H1 (cell line): ENCODE measurements around the gene NSG2. TPM values are rescaled to one million over a fixed set of nuclear protein-coding genes. Genes with fewer than 3 reads are reported as not detected.

Source experiments
- CTCF ChIA-PET: fragments of 300-600 bp; sonication (Branson Sonifier 250); formaldehyde crosslinking; loops from one replicate; lab custom pipeline; 2021; ENCODE audit not compliant: partially characterized antibody; lab: Charles Lee
- POLR2A ChIA-PET: fragments of 300-600 bp; sonication (Branson Sonifier 250); formaldehyde crosslinking; loops from one replicate; lab custom pipeline; 2021; ENCODE audit warnings: inconsistent platforms; ENCODE audit not compliant: partially characterized antibody; lab: Charles Lee
- DNase-seq, 2 experiments: peaks; one replicate each; pipeline versions ENCODE4 v3.0.0 to v3.0.0-alpha.2; 2010 to 2022; ENCODE audit warnings: low spot score in 2 of 2, low read depth in 1 of 2, mixed read lengths in 1 of 2
- FAIRE-seq: peaks from 2 replicates; lab custom pipeline; 2011; peaks lifted over from hg19 to GRCh38; lab: Jason Lieb, UNC
- H2AFZ ChIP-seq: 2 replicates; pipeline ENCODE4 v1.8.1; 2012; ENCODE audit warnings: low read length, inconsistent platforms
- H2AK5ac ChIP-seq: 2 replicates; pipeline ENCODE4 v1.6.1; 2013; ENCODE audit warnings: low read depth, low read length
- H2BK120ac ChIP-seq: replicated peaks from 2 replicates; pipeline ENCODE3; 2013; ENCODE audit warnings: low read depth, low read length, inconsistent platforms
- H2BK12ac ChIP-seq: 2 replicates; pipeline ENCODE4 v1.6.1; 2013; ENCODE audit warnings: low read depth, low read length
- H2BK15ac ChIP-seq: 2 replicates; pipeline ENCODE4 v1.6.1; 2013; ENCODE audit warnings: low read length
- H2BK20ac ChIP-seq: 2 replicates; pipeline ENCODE4 v1.6.1; 2013; ENCODE audit warnings: low read length
- H2BK5ac ChIP-seq: 2 replicates; pipeline ENCODE4 v1.6.1; 2013; ENCODE audit warnings: low read depth, low read length
- H3K14ac ChIP-seq: 2 replicates; pipeline ENCODE4 v1.6.1; 2013; ENCODE audit warnings: inconsistent platforms; ENCODE audit not compliant: insufficient read length
- H3K18ac ChIP-seq: 2 replicates; pipeline ENCODE4 v1.6.1; 2013; ENCODE audit warnings: low read length; ENCODE audit errors: extremely low read depth
- H3K23ac ChIP-seq: 2 replicates; pipeline ENCODE4 v1.6.1; 2013; ENCODE audit warnings: inconsistent platforms; ENCODE audit not compliant: insufficient read length
- H3K23me2 ChIP-seq: 2 replicates; pipeline ENCODE4 v1.6.1; 2013; ENCODE audit warnings: low read depth, low read length
- H3K27ac ChIP-seq: 2 replicates; pipeline ENCODE4 v1.6.1; 2011; ENCODE audit warnings: low read depth, low read length, inconsistent platforms
- H3K27me3 ChIP-seq, 4 experiments: replicated peaks in 1 of 4; 1 replicate in 1 of 4; 2 replicates in 3 of 4; pipeline versions ENCODE4 v1.6.1 to v1.8.1; 2011 to 2013; ENCODE audit warnings: low read length in 3 of 4, mild to moderate bottlenecking in 3 of 4, inconsistent platforms in 2 of 4, mixed read lengths in 2 of 4, moderate library complexity in 1 of 4; ENCODE audit not compliant: control insufficient read depth in 3 of 4, insufficient read depth in 3 of 4; ENCODE audit errors: extremely low read depth in 1 of 4
- H3K36me3 ChIP-seq, 4 experiments: 2 replicates each; pipeline versions ENCODE4 v1.6.1 to v1.8.1; 2011 to 2013; ENCODE audit warnings: mild to moderate bottlenecking in 4 of 4, low read length in 3 of 4, moderate library complexity in 2 of 4, control low read depth in 1 of 4, inconsistent platforms in 1 of 4; ENCODE audit not compliant: insufficient read depth in 4 of 4, control insufficient read depth in 2 of 4
- H3K4ac ChIP-seq: replicated peaks from 2 replicates; pipeline ENCODE3; 2013; ENCODE audit warnings: low read length, low read depth, mixed read lengths, inconsistent platforms; ENCODE audit not compliant: insufficient read length
- H3K4me1 ChIP-seq, 4 experiments: replicated peaks in 1 of 4; 1 replicate in 1 of 4; 2 replicates in 3 of 4; pipeline versions ENCODE4 v1.6.1 to v1.8.1; 2011 to 2013; ENCODE audit warnings: low read length in 3 of 4, inconsistent platforms in 2 of 4, mixed read lengths in 1 of 4; ENCODE audit not compliant: insufficient read depth in 4 of 4, control insufficient read depth in 3 of 4
- H3K4me2 ChIP-seq, 2 experiments: 2 replicates each; pipeline versions ENCODE4 v1.6.1 to v1.8.1; 2011 to 2013; ENCODE audit warnings: low read depth in 2 of 2, low read length in 2 of 2, control low read depth in 1 of 2, inconsistent platforms in 1 of 2, mild to moderate bottlenecking in 1 of 2; ENCODE audit not compliant: insufficient read depth in 1 of 2
- H3K4me3 ChIP-seq, 4 experiments: fragments of 200-600, 300-600 bp in 1 of 4; sonication (generic), shearing (Covaris generic), sonication (Bioruptor Twin) in 1 of 4; 2 replicates each; pipeline versions ENCODE4 v1.5.1 to v1.8.1; 2011 to 2016; ENCODE audit warnings: low read length in 4 of 4, low read depth in 3 of 4, control low read depth in 2 of 4, inconsistent platforms in 2 of 4, mild to moderate bottlenecking in 2 of 4, mixed read lengths in 1 of 4, moderate library complexity in 1 of 4; ENCODE audit not compliant: insufficient read depth in 2 of 4; ENCODE audit errors: extremely low read depth in 1 of 4
- H3K56ac ChIP-seq: replicated peaks from 2 replicates; pipeline ENCODE3; 2013; ENCODE audit warnings: low read depth, mild to moderate bottlenecking, mixed read lengths, low read length, inconsistent platforms; ENCODE audit not compliant: insufficient read length
- H3K79me1 ChIP-seq: 2 replicates; pipeline ENCODE4 v1.6.1; 2013; ENCODE audit warnings: low read depth, low read length, control low read depth
- H3K79me2 ChIP-seq, 2 experiments: 2 replicates each; pipeline versions ENCODE4 v1.6.1 to v1.8.1; 2012 to 2013; ENCODE audit warnings: low read length in 2 of 2, mild to moderate bottlenecking in 2 of 2, inconsistent platforms in 1 of 2; ENCODE audit not compliant: insufficient read depth in 2 of 2, control insufficient read depth in 1 of 2
- H3K9ac ChIP-seq, 4 experiments: replicated peaks in 1 of 4; 1 replicate in 1 of 4; 2 replicates in 3 of 4; pipeline versions ENCODE4 v1.6.1 to v1.8.1; 2011 to 2013; ENCODE audit warnings: low read depth in 3 of 4, low read length in 3 of 4, control low read depth in 2 of 4, mild to moderate bottlenecking in 2 of 4, moderate library complexity in 2 of 4, inconsistent platforms in 1 of 4; ENCODE audit errors: extremely low read depth in 1 of 4
- H3K9me3 ChIP-seq, 2 experiments: 2 replicates each; pipeline versions ENCODE4 v1.6.1 to v1.8.1; 2012 to 2013; ENCODE audit warnings: mild to moderate bottlenecking in 2 of 2, moderate library complexity in 2 of 2, control low read depth in 1 of 2, inconsistent platforms in 1 of 2, low read depth in 1 of 2, low read length in 1 of 2, mixed read lengths in 1 of 2; ENCODE audit not compliant: insufficient read depth in 2 of 2
- H4K20me1 ChIP-seq, 2 experiments: replicated peaks in 1 of 2; 2 replicates each; pipeline versions ENCODE3 to v1.8.1; 2011 to 2013; ENCODE audit warnings: inconsistent platforms in 2 of 2, low read length in 2 of 2, mild to moderate bottlenecking in 1 of 2; ENCODE audit not compliant: insufficient read depth in 2 of 2, control insufficient read depth in 1 of 2
- H4K5ac ChIP-seq: 2 replicates; pipeline ENCODE4 v1.6.1; 2013; ENCODE audit warnings: low read length, low read depth, mixed read lengths, inconsistent platforms; ENCODE audit not compliant: insufficient read length
- H4K8ac ChIP-seq: 2 replicates; pipeline ENCODE4 v1.8.0; 2013; ENCODE audit warnings: mild to moderate bottlenecking, moderate library complexity, low read length, inconsistent platforms; ENCODE audit not compliant: insufficient read depth; ENCODE audit errors: extremely low read depth
- H4K91ac ChIP-seq: replicated peaks from 2 replicates; pipeline ENCODE3; 2013; ENCODE audit warnings: low read length, mixed read lengths, inconsistent platforms; ENCODE audit not compliant: insufficient read length
- BACH1 ChIP-seq: IDR thresholded peaks from 2 replicates; pipeline ENCODE4 v1.6.1; 2012; ENCODE audit warnings: low read length, improper control_type of control experiment
- BRCA1 ChIP-seq: IDR thresholded peaks from 2 replicates; pipeline ENCODE4 v1.6.1; 2012; ENCODE audit warnings: low read depth, low read length, improper control_type of control experiment
- CBX5 ChIP-seq: fragments of 300-800, 300-1000 bp; sonication (generic); IDR thresholded peaks from 2 replicates; pipeline ENCODE4 v1.7.1; 2016; ENCODE audit warnings: antibody characterized with exemption, low read length, low read depth
- CEBPB ChIP-seq: IDR thresholded peaks from 2 replicates; pipeline ENCODE4 v1.6.1; 2012; ENCODE audit warnings: low read depth, low read length
- CHD1 ChIP-seq: IDR thresholded peaks from 2 replicates; pipeline ENCODE4 v1.6.1; 2012; ENCODE audit warnings: low read depth, low read length, improper control_type of control experiment
- CHD2 ChIP-seq: IDR thresholded peaks from 2 replicates; pipeline ENCODE4 v1.6.1; 2012; ENCODE audit warnings: low read length, improper control_type of control experiment
- CTCF ChIP-seq, 3 experiments: IDR thresholded peaks; 1 replicate in 2 of 3; 2 replicates in 1 of 3; pipeline versions ENCODE4 v1.5.1 to v1.6.1; 2011; ENCODE audit warnings: low read length in 3 of 3, mild to moderate bottlenecking in 3 of 3, inconsistent platforms in 2 of 3, low read depth in 1 of 3, moderate library complexity in 1 of 3; ENCODE audit not compliant: insufficient read depth in 1 of 3; ENCODE audit errors: control extremely low read depth in 1 of 3
- HDAC6 ChIP-seq: IDR thresholded peaks from one replicate; pipeline ENCODE4 v1.7.1; 2012; ENCODE audit warnings: low read depth, mild to moderate bottlenecking, inconsistent platforms, low read length, moderate library complexity
- NRF1 ChIP-seq: IDR thresholded peaks from 2 replicates; pipeline ENCODE4 v1.6.1; 2011; ENCODE audit warnings: mild to moderate bottlenecking, low read depth, low read length, improper control_type of control experiment
- POU5F1 ChIP-seq: IDR thresholded peaks from 2 replicates; pipeline ENCODE4 v1.6.1; 2011; ENCODE audit warnings: low read depth, mild to moderate bottlenecking, low read length, moderate library complexity
- RXRA ChIP-seq: IDR thresholded peaks from 2 replicates; pipeline ENCODE4 v1.6.1; 2011; ENCODE audit warnings: low read depth, mild to moderate bottlenecking, low read length, moderate library complexity; ENCODE audit not compliant: insufficient read depth
- SP1 ChIP-seq: IDR thresholded peaks from 2 replicates; pipeline ENCODE4 v1.6.1; 2011; ENCODE audit warnings: low read depth, low read length
- TCF12 ChIP-seq: IDR thresholded peaks from 2 replicates; pipeline ENCODE4 v1.6.1; 2011; ENCODE audit warnings: low read depth, mild to moderate bottlenecking, low read length
- TEAD4 ChIP-seq: IDR thresholded peaks from 2 replicates; pipeline ENCODE4 v1.6.1; 2012; ENCODE audit warnings: low read depth, low read length, inconsistent platforms, mixed read lengths
- polyA plus RNA-seq, 7 experiments: library from polyadenylated mRNA; depleted of rRNA in 3 of 7; stranded (reverse) in 5 of 7; unstranded in 2 of 7; fragments of >200 nt in 5 of 7; fragments of 200-250 nt in 2 of 7; gene quantifications; 1 replicate in 5 of 7; 2 replicates in 1 of 7; 4 replicates in 1 of 7; pipeline versions ENCODE4 v1.2.1 to v1.2.3, GENCODE V29; 2011 to 2013; ENCODE audit warnings: missing spikeins in 2 of 7, mixed read lengths in 2 of 7
- total RNA-seq: library from RNA; stranded (reverse); fragmentation: NEBNext Ultra II Directional; extraction: Animal tissue kit (Norgen Biotek cat#: 25700); gene quantifications from 2 replicates; pipeline ENCODE4 v1.2.1, GENCODE V29; 2021
- TF ChIP-seq, protein P1 (sequence below): IDR thresholded peaks from 2 replicates; pipeline ENCODE4 v1.6.1; 2012; ENCODE audit warnings: inconsistent platforms

NSG2 gene
- total and polyA plus RNA-seq, 2 of the 8 experiments (the other 6 are each of a cell fraction or from before 2014, with no cell fraction given) = 0.56 to 0.78 TPM

GRCh38 chr5:174003795-174004194 lies 41.7 kb upstream of the NSG2 start:
- H3K4me1 ChIP-seq = no peaks in the 10 kb centered on the region
- H3K79me1 ChIP-seq = no peaks in the 10 kb centered on the region
- H3K9me3 ChIP-seq = no peaks in the 10 kb centered on the region; a peak in 1 of 4 replicates
- no peaks in the 10 kb centered on the region for H4K20me1 ChIP-seq
- no peak overlapping the region for H2BK20ac ChIP-seq
- no peak overlapping the region for H3K4me3 ChIP-seq
- no peak overlapping the region for H3K4me2 ChIP-seq
- no peak overlapping the region for H4K91ac ChIP-seq
- H4K8ac ChIP-seq = no peak overlapping the region
- no peak overlapping the region for H2AK5ac ChIP-seq
- FAIRE-seq (peak; percentile 24), DNase-seq (no peak)
- no peak overlapping the region for H2BK5ac ChIP-seq
- no peak overlapping the region for H3K23ac ChIP-seq
- H3K79me2 ChIP-seq = no peaks in the 10 kb centered on the region
- POLR2A ChIA-PET = no interaction called here
- H4K5ac ChIP-seq = no peak overlapping the region
- H3K27me3 ChIP-seq = no peaks in the 10 kb centered on the region
- H3K27ac ChIP-seq = no peak overlapping the region
- H2BK15ac ChIP-seq = no peak overlapping the region
- H2BK120ac ChIP-seq = no peak overlapping the region
- no peak overlapping the region for H3K18ac ChIP-seq
- no peak overlapping the region for H3K9ac ChIP-seq
- H3K14ac ChIP-seq = no peak overlapping the region
- CTCF ChIA-PET = no interaction called here
- H3K23me2 ChIP-seq = no peaks in the 10 kb centered on the region
- H3K36me3 ChIP-seq = no peaks in the 10 kb centered on the region
- no peak overlapping the region for H3K4ac ChIP-seq
- H3K56ac ChIP-seq = no peak overlapping the region
- H2AFZ ChIP-seq = no peak overlapping the region
- no peak overlapping the region for H2BK12ac ChIP-seq
- no peak for TF ChIP-seq NRF1
- TF ChIP-seq BRCA1 = no peak
- no peak for TF ChIP-seq CTCF (IDR thresholded peaks at IDR 0.05; ENCODE audit: control extremely low read depth in 1 of 3, insufficient read depth in 1 of 3, low read depth in 1 of 3, low read length in 3 of 3)
- TF ChIP-seq TEAD4 = no peak
- no peak for TF ChIP-seq CHD2
- TF ChIP-seq HDAC6 = no peak
- TF ChIP-seq CEBPB = no peak
- TF ChIP-seq TCF12 = no peak
- no peak for TF ChIP-seq CBX5
- no peak for TF ChIP-seq SP1
- TF ChIP-seq, protein P1, sequence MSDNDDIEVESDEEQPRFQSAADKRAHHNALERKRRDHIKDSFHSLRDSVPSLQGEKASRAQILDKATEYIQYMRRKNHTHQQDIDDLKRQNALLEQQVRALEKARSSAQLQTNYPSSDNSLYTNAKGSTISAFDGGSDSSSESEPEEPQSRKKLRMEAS = no peak
- no peak for TF ChIP-seq BACH1
- TF ChIP-seq POU5F1 = no peak
- TF ChIP-seq CHD1 = no peak
- TF ChIP-seq RXRA = no peak
